Adrenal gland (tissue), 5 donors: Measurements from ENCODE around the gene TRIM37.

Source experiments
- CTCF ChIP-seq, 6 experiments: fragments of 450-650 bp in 4 of 6; fragments of 200-600 bp in 2 of 6; sonication (generic) in 1 of 6; IDR thresholded peaks; 1 replicate in 5 of 6; 2 replicates in 1 of 6; pipeline versions ENCODE4 v1.5.1 to v1.8.0; 2016 to 2021; ENCODE audit warnings: antibody characterized with exemption in 6 of 6, mild to moderate bottlenecking in 2 of 6, moderate library complexity in 1 of 6
- POLR2A ChIP-seq, 2 donors: fragments of 450-650 bp; IDR thresholded peaks; one replicate each; pipeline ENCODE4 v1.6.1; 2017; ENCODE audit warnings: antibody characterized with exemption in 2 of 2, mild to moderate bottlenecking in 2 of 2, moderate library complexity in 1 of 2
- donor health status: DM: no; HTN: no; CAD: no.

DNA sequence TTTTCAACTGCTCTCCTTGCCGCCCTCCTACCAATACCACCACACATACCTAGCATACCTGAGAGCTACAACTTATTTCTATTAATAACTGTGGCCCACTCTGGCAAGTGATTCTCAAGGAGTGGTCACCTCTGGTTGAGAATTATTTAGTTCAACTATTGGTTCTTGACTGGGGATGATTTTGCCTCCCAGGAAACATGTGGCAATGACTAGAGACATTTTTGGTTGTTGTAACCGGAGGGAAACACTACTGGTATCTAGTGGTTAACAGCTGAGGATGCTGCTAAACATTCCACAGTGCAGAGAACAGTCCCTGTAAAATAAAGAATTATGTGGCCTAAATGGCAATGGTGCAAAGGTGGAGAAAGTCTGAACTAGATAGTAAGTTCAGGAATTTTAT is 96.7 kb downstream of the TRIM37 start:
- TF ChIP-seq CTCF (IDR thresholded peaks at IDR 0.05) (no peak), POLR2A (IDR thresholded peaks at IDR 0.05) (no peak)
